Measurements from ENCODE around the gene WASHC2A. TPM values are rescaled to one million over a fixed set of nuclear protein-coding genes. Genes with fewer than 3 reads are reported as not detected.
"Not testable (repeated sequence)": the region's sequence is repeated elsewhere in the genome, so short reads cannot be mapped to it uniquely, and the experiment has no call there.

The WASHC2A gene
- total RNA-seq, 1 donor from 2014 or later: 65.4 TPM

DNA sequence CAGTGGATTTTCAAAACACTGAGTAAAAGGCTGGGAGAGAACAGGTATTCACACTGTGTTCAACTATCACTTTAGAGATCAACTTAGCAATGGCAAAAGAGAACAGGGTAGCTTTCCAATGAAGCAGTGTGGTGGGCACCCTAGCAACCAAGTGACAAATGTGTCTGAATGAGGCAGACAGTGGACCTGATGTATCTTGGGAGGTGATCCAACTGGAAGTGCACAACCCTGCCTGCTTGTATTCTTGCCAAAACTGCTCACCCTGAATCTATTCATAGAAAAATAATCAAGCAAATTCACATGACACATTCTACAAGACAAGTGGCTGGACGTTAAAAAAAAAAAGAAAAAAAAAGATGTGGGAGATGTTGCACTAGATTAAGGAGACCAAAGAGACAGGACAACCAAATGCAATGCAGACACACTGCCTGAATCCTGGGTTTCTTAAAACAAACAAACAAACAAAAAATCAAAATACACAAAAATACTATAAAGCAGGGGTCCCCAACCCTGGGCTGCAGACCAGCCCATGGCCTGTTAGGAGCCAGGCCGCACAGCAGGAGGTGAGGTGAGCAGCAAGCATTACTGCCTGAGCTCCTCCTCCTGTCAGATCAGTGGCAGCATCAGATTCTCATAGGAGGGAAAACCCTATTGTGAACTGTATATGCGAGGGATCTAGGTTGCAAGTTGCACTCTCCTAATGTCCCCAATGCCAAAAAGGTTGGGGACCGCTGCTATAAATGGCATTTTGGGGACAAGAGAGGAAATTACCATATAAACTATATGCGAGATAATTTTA, 12.1 kb upstream of the WASHC2A start:
- DNase-seq; intact Hi-C loops (cut with DNase I): not testable (repeated sequence)
- ATAC-seq (ENCODE audit: poor library complexity): peak; percentile 79

DNA sequence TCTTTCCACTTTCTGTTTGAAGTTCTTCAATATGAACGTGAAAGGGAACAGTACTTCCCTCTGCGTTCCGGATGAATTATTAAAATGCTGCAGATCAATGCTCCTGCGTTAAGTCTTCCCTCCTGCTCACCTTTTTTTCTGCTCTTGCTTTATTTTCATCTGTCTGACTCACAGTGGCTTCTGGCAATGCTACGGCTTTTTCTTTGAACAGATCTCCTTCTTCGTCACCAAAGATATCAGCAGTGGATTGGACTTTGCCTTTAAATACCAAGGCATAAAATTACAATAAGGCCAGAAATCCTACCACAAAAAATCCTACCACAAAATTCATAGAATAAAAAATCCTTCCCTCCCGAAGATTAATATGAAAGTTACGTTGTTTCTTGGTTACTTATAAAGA, 11.1 kb upstream of the WASHC2A start:
- DNase-seq; intact Hi-C loops (cut with DNase I); ATAC-seq (ENCODE audit: poor library complexity): not testable (repeated sequence)

DNA sequence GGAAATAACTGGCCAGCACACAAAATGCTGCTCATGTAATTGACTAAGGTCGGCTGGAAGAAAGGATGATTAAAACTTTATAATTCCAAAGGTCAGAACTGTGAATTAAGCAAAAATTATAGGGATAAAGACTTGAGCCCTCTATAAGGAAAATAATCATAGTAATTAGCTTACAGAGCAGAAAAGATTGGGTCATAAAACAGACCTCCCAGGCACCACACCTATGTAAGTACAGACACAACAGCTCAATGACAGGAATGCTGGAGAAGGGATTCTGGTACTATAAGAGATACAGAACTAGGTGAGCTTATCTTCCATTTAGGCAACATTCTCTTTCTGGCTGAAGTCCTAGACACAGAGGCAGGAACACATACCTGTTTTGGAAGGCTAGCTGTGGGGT, 9.0 kb upstream of the WASHC2A start:
- intact Hi-C loops (cut with DNase I); DNase-seq; ATAC-seq (ENCODE audit: poor library complexity): not testable (repeated sequence)

DNA sequence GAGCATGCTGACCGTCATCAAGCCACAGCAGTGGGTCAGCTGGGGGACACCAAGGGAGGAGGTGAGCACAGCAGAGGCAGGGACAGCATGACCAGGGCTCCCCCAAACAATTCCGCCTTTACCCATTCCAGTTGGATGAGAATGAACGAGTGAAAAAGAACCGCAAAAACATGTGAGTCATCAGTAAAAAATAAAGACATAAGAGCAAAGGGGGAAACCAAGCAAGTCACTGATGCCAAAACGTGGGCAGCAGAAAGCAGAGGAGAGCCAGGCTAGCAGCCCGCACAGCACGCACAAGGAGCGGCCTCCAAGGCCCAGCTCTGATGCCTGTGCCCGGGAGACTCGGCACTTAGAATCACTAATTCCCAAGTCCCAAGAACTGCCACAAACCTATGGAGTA, 7.8 kb upstream of the WASHC2A start:
- ATAC-seq (ENCODE audit: poor library complexity); DNase-seq; intact Hi-C loops (cut with DNase I): not testable (repeated sequence)

DNA sequence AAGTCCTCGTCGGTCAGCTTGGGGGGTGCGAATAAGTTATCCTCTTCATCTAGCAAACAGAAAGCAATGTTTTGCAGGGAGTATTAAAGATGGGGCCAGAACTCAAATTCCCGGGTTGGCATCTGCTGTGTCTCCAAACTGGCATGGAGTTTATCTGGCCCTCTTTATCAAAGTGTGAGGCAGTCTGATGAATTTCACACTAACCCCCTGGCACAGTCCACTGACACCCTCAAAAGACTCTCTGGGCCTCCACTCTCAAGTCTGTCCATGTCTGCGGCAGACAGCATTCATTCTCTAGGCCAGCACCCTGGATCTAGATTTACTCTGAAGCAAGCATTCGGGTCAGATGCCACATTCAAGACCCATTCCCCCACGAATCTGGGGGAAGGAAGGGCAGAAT, 6.2 kb upstream of the WASHC2A start:
- DNase-seq; intact Hi-C loops (cut with DNase I); ATAC-seq (ENCODE audit: poor library complexity): not testable (repeated sequence)

DNA sequence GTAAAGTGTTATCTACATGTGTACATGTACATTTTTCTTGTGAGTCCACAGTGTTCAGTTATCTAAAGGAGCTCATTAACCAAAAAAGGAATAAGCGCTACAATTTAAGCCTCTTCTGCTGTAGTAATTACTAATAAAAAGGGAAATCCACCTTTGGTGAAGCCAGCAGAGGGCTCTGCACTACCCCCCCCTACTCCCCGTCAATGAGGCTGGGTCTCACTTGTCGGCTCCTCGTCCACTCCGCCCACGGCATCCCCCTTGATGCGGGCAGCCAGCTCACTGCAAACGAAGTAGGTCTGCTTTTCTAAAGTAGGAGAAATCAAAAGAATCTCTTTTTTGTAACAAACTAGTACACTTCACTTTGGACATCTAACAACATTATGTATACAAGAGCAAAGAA, 4.7 kb upstream of the WASHC2A start:
- DNase-seq (no peak), ATAC-seq (ENCODE audit: poor library complexity) (no peak)
- intact Hi-C loops (cut with DNase I): no loop called here

DNA sequence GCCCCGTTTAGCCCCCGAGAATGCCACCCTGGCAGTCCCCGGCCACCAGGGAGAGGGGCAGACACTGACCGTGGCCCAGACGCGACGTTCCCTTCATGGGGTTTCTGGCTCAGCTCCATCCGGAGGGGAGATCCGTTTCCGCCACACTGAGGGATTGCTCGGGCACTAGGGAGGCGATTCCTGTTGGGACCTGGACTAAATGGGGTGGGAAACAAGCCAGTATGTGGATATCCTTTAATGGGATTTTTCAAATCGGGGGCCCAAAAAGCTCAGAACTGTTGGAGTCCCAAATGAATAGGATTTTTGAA, 552 bp downstream of the WASHC2A start:
- ATAC-seq (ENCODE audit: poor library complexity): peak; percentile 44
- DNase-seq; intact Hi-C loops (cut with DNase I): not testable (repeated sequence)

DNA sequence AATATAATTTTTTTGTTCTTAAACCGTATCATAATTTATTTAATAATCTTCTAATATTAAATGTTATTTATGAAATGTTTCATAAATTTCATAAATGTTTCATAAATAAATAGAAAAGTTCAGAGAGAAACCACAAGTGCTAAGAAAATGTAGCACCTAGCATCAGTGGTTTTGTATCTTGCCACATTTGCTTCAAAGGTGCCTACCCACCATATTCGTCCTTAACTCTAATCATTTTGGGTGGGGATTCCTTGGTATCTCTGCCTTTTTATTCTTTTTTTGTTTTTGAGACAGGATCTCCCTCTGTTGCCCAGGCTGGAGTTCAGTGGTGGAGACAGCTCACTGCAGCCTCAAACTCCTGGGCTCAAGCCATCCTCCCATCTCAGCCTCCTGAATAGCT, 7.4 kb downstream of the WASHC2A start:
- DNase-seq; intact Hi-C loops (cut with DNase I); ATAC-seq (ENCODE audit: poor library complexity): not testable (repeated sequence)

DNA sequence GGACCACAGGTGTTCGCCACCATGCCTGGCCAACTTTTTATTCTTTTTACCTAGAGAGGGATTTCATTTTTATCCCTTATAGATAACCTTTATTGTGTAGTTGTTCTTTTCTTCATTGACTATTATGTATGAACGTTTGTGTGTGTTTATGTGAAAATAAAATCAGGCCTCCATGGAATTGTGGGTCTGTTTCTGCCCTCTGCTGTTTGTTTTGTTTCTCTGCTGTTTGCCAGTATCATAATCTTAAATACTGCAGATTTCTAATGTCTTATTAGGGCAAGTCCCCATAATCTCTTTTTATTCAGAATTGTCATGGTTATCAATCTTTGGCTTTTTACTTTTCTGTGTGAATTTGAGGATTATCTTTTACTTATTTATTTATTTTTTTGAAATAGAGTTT, 7.8 kb downstream of the WASHC2A start:
- intact Hi-C loops (cut with DNase I): not testable (repeated sequence)

DNA sequence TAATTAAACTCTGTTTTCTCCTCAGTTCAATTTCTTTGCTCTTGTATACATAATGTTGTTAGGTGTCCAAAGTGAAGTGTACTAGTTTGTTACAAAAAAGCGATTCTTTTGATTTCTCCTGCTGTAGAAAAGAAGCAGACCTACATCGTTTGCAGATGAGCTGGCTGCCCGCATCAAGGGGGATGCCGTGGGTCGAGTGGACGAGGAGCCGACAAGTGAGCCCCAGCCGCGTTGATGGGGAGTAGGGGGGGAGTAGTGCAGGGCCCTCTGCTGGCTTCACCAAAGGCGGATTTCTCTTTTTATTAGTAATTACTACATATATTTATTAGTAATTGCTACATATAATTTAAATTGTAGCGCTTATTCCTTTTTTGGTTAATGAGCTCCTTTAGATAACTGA, 23.6 kb downstream of the WASHC2A start:
- intact Hi-C loops (cut with DNase I); DNase-seq; ATAC-seq (ENCODE audit: poor library complexity): not testable (repeated sequence)

More for the DNA sequence above, 7.8 kb downstream of the WASHC2A start:
- not testable (repeated sequence) for DNase-seq; ATAC-seq (ENCODE audit: poor library complexity)

DNA sequence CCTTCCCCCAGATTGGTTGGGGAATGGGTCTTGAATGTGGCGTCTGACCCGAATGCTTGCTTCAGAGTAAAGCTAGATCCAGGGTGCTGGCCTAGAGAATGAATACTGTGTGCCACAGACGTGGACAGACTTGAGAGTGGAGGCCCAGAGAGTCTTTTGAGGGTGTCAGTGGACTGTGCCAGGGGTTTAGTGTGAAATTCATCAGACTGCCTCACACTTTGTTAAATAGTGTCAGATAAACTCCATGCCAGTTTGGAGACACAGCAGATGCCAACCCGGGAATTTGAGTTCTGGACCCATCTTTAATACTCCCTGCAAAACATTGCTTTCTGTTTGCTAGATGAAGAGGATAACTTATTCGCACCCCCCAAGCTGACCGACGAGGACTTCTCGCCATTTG, 25.2 kb downstream of the WASHC2A start:
- ATAC-seq (ENCODE audit: poor library complexity); DNase-seq; intact Hi-C loops (cut with DNase I): not testable (repeated sequence)

DNA sequence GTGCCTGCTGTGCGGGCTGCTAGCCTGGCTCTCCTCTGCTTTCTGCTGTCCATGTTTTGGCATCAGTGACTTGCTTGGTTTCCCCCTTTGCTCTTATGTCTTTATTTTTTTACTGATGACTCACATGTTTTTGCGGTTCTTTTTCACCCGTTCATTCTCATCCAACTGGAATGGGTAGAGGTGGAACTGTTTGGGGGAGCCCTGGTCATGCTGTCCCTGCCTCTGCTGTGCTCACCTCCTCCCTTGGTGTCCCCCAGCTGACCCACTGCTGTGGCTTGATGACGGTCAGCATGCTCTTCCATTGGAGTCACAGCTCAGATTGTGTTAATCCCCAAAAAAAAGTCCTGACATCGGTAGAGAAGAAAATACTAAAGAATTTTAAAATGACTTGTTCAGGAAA, 26.9 kb downstream of the WASHC2A start:
- ATAC-seq (ENCODE audit: poor library complexity); DNase-seq; intact Hi-C loops (cut with DNase I): not testable (repeated sequence)

DNA sequence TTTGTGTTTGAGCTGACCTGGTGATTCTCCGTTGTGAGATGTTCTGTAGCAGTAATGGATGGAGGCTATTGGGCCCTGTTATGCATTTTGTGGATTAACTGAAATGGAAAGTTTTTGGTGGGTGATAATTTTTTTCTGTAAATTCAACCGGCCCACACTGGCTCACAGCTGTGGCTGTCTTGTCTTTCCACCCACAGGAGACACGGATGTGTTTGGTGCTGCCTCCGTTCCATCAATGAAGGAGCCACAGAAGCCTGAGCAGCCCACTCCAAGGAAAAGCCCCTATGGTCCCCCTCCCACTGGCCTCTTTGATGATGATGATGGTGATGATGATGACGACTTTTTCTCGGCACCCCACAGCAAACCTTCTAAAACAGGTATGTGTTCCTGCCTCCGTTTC, 27.6 kb downstream of the WASHC2A start:
- ATAC-seq (ENCODE audit: poor library complexity); DNase-seq: not testable (repeated sequence)

DNA sequence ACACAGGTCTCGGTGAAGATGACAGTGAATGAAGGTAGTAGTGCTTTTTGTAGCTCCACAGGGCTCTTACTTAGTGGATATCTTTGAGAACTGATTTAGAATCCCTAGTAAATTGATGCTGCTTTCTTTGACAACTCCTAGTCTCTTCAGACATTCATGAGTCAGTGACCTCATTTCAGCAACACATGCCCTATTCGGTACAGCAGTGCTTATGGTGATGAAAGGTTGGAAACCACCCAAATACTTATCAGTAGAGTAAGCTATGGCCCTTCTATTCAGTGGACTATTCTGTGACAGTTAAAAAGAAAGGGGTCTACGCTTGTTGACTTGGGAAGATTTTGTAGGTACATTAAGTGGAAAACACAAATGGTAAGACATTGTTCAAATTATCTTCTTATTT, 29.0 kb downstream of the WASHC2A start:
- DNase-seq; intact Hi-C loops (cut with DNase I): not testable (repeated sequence)
- ATAC-seq (ENCODE audit: poor library complexity): peak; percentile 70

More for the DNA sequence above, 27.6 kb downstream of the WASHC2A start:
- intact Hi-C loops (cut with DNase I): not testable (repeated sequence)

DNA sequence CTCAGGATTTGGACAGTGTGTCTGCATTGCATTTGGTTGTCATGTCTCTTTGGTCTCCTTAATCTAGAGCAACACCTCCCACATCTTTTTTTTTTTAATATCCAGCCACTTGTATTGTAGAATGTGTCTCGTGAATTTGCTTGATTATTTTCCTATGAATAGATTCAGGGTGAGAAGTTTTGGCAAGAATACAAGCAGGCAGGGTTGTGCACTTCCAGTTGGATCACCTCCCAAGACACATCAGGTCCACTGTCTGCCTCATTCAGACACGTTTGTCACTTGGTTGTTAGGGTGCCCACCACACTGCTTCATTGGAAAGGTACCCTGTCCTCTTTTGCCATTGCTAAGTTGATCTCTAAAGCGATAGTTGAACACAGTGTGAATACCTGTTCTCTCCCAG, 30.9 kb downstream of the WASHC2A start:
- peak; percentile 74 for ATAC-seq (ENCODE audit: poor library complexity)
- DNase-seq; intact Hi-C loops (cut with DNase I): not testable (repeated sequence)

DNA sequence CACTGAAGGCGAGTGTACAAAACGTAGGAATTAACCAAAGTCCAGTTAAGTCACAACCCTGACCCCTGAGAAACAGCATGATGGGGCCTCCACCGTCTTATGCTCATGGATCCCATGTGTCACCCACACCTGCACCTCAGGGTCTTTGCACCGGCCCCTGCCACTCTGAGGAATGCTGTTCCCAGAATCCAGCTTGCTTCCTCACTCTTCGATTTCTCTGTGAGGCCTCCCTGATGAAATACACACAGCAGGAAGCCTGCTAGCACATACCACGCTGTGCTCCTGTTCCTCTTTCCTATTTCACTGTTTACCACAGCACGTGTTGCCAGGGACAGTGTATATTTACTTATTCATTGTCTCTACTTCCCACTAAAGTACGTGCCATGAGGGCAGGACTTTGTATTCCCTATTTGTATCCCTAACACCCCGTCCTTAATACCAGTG, 33.4 kb downstream of the WASHC2A start:
- intact Hi-C loops (cut with DNase I); DNase-seq: not testable (repeated sequence)
- peak; percentile 25 for ATAC-seq (ENCODE audit: poor library complexity)

DNA sequence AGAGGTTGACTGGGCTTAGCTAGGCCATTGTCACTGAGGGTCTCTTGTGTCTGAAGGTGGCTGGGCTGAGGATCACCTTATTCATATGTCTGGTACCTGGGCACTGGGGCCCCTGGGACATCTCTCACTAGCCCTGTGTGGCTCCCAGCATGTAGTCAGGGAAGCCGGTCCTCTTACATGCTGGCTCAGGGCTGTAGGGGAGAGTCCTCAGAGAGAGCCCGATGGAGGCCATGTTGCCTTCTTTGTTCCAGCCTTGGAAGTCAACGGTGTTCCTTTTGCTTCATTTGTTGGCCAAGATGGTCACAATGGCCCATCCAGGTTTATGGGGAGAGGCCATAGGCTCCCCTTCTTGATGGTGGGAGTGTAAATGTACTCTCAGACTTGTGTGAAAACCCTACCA, 34.0 kb downstream of the WASHC2A start:
- intact Hi-C loops (cut with DNase I); DNase-seq: not testable (repeated sequence)
- ATAC-seq (ENCODE audit: poor library complexity): peak; percentile 6

DNA sequence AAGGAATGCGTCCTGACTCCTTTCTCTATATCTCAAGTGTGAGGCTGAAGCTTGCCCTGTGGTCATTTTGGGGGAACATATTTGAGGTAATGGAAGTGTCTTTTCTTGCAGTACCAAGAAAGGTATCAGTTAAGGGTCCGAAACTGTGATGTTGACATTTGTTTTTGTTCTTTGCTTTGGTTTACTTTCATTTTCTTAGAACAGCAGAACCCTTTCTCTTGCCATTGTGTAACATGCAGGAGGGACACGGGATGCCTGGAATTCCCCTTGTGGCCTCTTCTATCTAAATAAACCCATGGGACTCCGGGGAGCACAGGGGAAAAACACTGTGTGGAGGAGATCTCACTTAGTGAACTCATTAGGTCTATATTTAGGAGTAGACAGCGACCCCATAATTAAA, 34.5 kb downstream of the WASHC2A start:
- DNase-seq; ATAC-seq (ENCODE audit: poor library complexity); intact Hi-C loops (cut with DNase I): not testable (repeated sequence)

DNA sequence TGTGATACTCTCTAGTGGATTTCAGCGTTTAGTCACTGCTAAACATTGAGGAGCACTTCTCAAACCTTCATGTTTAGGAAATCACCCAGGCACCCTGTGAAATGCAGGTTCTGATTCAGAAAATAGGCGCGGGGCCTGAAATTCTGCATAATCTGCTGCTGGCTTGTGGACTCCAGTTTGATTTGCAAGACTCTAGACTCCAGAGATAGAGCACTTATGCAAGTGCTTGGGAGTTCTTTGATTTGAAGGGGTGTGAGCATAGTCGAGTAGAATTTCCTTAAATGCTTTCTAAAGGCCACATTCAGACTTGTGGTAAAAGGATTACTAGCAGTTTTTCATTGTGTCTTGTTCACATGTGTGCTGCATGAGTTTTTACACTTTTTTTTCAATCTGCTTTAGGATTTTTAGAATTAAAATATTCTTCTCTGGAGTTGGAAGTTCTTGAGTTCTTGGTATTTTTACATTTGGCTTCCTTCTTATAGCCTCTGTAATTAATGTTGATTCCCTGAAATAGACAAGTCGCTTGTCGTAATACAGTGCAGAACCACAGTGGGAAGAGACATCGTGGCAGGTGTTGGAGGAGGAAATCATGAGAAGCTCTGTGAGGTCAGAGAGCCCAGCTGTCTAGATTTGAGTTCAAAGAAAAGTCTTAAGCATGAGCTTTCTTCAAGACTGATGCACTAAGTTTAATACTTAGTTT, 41.4 kb downstream of the WASHC2A start:
- ATAC-seq (ENCODE audit: poor library complexity); DNase-seq; intact Hi-C loops (cut with DNase I): not testable (repeated sequence)

Measured in Right ventricle myocardium superior (tissue), 1 donor.